ENCODE measurements around the gene TCEA2. TPM values are rescaled to one million over a fixed set of nuclear protein-coding genes. Genes with fewer than 3 reads are reported as not detected.

TCEA2 gene
- total and polyA plus RNA-seq, 2 of the 13 experiments (the other 11 are each of a cell fraction or from before 2014, with no cell fraction given) = 28.1 to 33.7 TPM

DNA sequence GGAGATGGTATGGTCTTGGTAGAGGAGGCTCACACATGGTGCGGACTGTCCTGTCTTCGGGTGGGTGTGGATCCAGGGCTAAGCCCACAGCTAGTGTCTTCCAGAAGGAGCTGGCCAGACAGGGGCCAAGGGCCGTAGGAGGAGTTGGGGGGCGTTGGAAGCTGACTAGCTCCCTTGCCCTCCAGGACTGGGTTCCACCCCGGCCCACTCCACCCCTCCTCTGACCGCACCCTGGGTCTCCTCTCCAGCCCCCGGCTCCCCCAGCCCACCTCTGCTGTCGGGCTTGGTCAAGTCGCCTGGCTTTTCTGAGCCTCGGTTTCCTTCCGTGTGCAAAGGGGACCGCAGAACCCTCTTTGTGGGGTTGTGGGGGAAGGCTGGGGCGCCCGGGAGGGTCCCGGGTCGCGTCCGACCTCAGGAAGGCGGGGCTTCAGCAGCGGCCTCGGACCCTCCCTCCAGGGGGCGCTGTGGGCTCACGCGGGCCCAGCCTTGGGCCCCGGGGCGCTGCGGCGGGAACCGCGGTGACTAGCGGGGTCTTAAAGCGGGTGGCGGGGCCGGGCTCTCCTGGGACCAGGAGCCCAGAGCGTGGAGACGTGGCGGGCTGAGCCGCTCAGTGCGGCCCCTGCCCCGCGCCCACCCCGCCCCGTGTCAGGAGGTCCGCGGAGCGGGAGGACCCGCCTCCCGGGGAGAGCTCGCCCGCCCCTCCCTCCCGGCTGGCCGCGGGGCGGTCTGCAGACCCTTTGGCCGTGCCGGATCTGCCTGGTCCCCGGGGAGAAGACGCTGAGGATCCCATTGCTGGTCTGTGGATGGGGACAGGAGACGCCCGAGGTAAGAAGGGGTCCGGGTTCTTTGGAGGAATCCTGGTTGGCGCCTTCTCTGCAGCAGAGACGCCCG is 39.0 kb downstream of the TCEA2 start (continued):
- peak; percentile 40; the same call in 1 of the 2 replicates for TF ChIP-seq ZHX2 (IDR thresholded peaks at IDR 0.05; ENCODE audit: low read depth)
- no peak for TF ChIP-seq ZHX2 (CRISPR knock-in tag; IDR thresholded peaks at IDR 0.05; ENCODE audit: borderline replicate concordance)
- TF ChIP-seq, protein P1, sequence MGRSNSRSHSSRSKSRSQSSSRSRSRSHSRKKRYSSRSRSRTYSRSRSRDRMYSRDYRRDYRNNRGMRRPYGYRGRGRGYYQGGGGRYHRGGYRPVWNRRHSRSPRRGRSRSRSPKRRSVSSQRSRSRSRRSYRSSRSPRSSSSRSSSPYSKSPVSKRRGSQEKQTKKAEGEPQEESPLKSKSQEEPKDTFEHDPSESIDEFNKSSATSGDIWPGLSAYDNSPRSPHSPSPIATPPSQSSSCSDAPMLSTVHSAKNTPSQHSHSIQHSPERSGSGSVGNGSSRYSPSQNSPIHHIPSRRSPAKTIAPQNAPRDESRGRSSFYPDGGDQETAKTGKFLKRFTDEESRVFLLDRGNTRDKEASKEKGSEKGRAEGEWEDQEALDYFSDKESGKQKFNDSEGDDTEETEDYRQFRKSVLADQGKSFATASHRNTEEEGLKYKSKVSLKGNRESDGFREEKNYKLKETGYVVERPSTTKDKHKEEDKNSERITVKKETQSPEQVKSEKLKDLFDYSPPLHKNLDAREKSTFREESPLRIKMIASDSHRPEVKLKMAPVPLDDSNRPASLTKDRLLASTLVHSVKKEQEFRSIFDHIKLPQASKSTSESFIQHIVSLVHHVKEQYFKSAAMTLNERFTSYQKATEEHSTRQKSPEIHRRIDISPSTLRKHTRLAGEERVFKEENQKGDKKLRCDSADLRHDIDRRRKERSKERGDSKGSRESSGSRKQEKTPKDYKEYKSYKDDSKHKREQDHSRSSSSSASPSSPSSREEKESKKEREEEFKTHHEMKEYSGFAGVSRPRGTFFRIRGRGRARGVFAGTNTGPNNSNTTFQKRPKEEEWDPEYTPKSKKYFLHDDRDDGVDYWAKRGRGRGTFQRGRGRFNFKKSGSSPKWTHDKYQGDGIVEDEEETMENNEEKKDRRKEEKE (IDR thresholded peaks at IDR 0.05) = no peak
- no peak for TF ChIP-seq ZNF543 (CRISPR knock-in tag; IDR thresholded peaks at IDR 0.05)
- TF ChIP-seq MTF2 (CRISPR knock-in tag; IDR thresholded peaks at IDR 0.05; ENCODE audit: borderline replicate concordance) = peak; percentile 88; the same call in 1 of the 2 replicates
- TF ChIP-seq ELF4 (CRISPR knock-in tag; IDR thresholded peaks at IDR 0.05; ENCODE audit: borderline replicate concordance) = no peak
- TF ChIP-seq EED (CRISPR knock-in tag; IDR thresholded peaks at IDR 0.05) = no peak
- peak; percentile 15; the same call in 1 of the 2 replicates for TF ChIP-seq SMC3 (IDR thresholded peaks at IDR 0.05; ENCODE audit: low read length)
- TF ChIP-seq SKI (IDR thresholded peaks at IDR 0.05; ENCODE audit: partially characterized antibody) = no peak
- no peak; the same call in 1 of the 2 replicates for TF ChIP-seq SP4 (CRISPR knock-in tag; IDR thresholded peaks at IDR 0.05)
- no peak for TF ChIP-seq ZSCAN25 (CRISPR knock-in tag; IDR thresholded peaks at IDR 0.05)
- TF ChIP-seq ZNF891 (CRISPR knock-in tag; IDR thresholded peaks at IDR 0.05) = peak; percentile 80
- TF ChIP-seq, protein P2, sequence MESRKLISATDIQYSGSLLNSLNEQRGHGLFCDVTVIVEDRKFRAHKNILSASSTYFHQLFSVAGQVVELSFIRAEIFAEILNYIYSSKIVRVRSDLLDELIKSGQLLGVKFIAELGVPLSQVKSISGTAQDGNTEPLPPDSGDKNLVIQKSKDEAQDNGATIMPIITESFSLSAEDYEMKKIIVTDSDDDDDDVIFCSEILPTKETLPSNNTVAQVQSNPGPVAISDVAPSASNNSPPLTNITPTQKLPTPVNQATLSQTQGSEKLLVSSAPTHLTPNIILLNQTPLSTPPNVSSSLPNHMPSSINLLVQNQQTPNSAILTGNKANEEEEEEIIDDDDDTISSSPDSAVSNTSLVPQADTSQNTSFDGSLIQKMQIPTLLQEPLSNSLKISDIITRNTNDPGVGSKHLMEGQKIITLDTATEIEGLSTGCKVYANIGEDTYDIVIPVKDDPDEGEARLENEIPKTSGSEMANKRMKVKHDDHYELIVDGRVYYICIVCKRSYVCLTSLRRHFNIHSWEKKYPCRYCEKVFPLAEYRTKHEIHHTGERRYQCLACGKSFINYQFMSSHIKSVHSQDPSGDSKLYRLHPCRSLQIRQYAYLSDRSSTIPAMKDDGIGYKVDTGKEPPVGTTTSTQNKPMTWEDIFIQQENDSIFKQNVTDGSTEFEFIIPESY (CRISPR knock-in tag; IDR thresholded peaks at IDR 0.05) = 0 out of 2 replicates have a peak, but pooled peaks have one; percentile 31
- TF ChIP-seq HIVEP1 (CRISPR knock-in tag; IDR thresholded peaks at IDR 0.05) = 0 out of 2 replicates have a peak, but pooled peaks have one; percentile 14
- TF ChIP-seq ZBTB25 (CRISPR knock-in tag; IDR thresholded peaks at IDR 0.05) = no peak
- TF ChIP-seq TEF (CRISPR knock-in tag; IDR thresholded peaks at IDR 0.05) = no peak
